NCI-H1930 (cell line): ENCODE results near the gene MTCH1.
"Not testable (repeated sequence)": the region's sequence is repeated elsewhere in the genome, so short reads cannot be mapped to it uniquely, and the experiment has no call there.

Experiments used
- DNase-seq, 2 experiments: peaks; one replicate each; lab custom pipeline; 2025; lab: John Stamatoyannopoulos, UW

MTCH1 gene

GRCh38 chr6:36954262-36954931 lies 31.6 kb downstream of the MTCH1 start, which contains the start of gene PI16:
Gene PI16, plus strand, starts transcription at chr6:36954738. Its CDS starts 23 bp downstream, at chr6:36954761.
- DNase-seq: no peak

- DNase-seq: no peak
These were observed 32.1 kb downstream of the MTCH1 start for GRCh38 chr6:36953931-36954261.

- no peak for DNase-seq
These were observed 36.4 kb downstream of the MTCH1 start for GRCh38 chr6:36949636-36950035.

GRCh38 chr6:36949076-36949475 lies 36.9 kb downstream of the MTCH1 start:
- not testable (repeated sequence) for DNase-seq

GRCh38 chr6:36947570-36948351 lies 38.2 kb downstream of the MTCH1 start:
- no peak for DNase-seq

GRCh38 chr6:36946526-36946925 lies 39.5 kb downstream of the MTCH1 start:
- DNase-seq: no peak

- no peak for DNase-seq
These were observed 40.7 kb downstream of the MTCH1 start for GRCh38 chr6:36945301-36945700.

- DNase-seq: no peak
These were observed 41.3 kb downstream of the MTCH1 start for GRCh38 chr6:36944650-36945049.

- DNase-seq: not testable (repeated sequence)
These were observed 43.7 kb downstream of the MTCH1 start for GRCh38 chr6:36942329-36942728.

GRCh38 chr6:36941561-36941960 lies 44.4 kb downstream of the MTCH1 start:
- not testable (repeated sequence) for DNase-seq

GRCh38 chr6:36940027-36940426 lies 46.0 kb downstream of the MTCH1 start:
- DNase-seq: no peak

GRCh38 chr6:36939005-36939404 lies 47.0 kb downstream of the MTCH1 start:
- DNase-seq: not testable (repeated sequence)

GRCh38 chr6:36938536-36938935 lies 47.5 kb downstream of the MTCH1 start:
- DNase-seq: no peak

- DNase-seq: no peak
These were observed 48.1 kb downstream of the MTCH1 start for GRCh38 chr6:36937896-36938295.

- no peak for DNase-seq
These were observed 49.2 kb downstream of the MTCH1 start for GRCh38 chr6:36936824-36937223.

- DNase-seq: no peak
These were observed 51.1 kb downstream of the MTCH1 start for GRCh38 chr6:36934901-36935300.

- DNase-seq: no peak
These were observed 52.5 kb downstream of the MTCH1 start for GRCh38 chr6:36933519-36933918.

- DNase-seq: no peak
These were observed 52.9 kb downstream of the MTCH1 start for GRCh38 chr6:36933102-36933501.

- no peak for DNase-seq
These were observed 55.5 kb downstream of the MTCH1 start for GRCh38 chr6:36930483-36930882.

GRCh38 chr6:36929607-36930006 lies 56.4 kb downstream of the MTCH1 start:
- no peak for DNase-seq

- DNase-seq: no peak
These were observed 56.8 kb downstream of the MTCH1 start for GRCh38 chr6:36929152-36929551.

GRCh38 chr6:36928547-36928918 lies 57.5 kb downstream of the MTCH1 start:
- DNase-seq: no peak

GRCh38 chr6:36927691-36928546 lies 58.1 kb downstream of the MTCH1 start:
- no peak for DNase-seq
